NCI-H69 (cell line): ENCODE data around the gene RAP2B.
"Not testable (repeated sequence)": the region's sequence is repeated elsewhere in the genome, so short reads cannot be mapped to it uniquely, and the experiment has no call there.

Experiments
- DNase-seq: peaks from one replicate; lab custom pipeline; 2025; lab: John Stamatoyannopoulos, UW

The RAP2B gene

GRCh38 chr3:153161714-153162512 lies at the start of gene RAP2B:
Gene RAP2B, plus strand, starts transcription at chr3:153162226. Its CDS starts 468 bp downstream, at chr3:153162694.
- DNase-seq, result peak; percentile 95

- no peak for DNase-seq
These were observed 48.5 kb upstream of the RAP2B start for GRCh38 chr3:153113541-153113940.

- DNase-seq, result not testable (repeated sequence)
These were observed 47.8 kb upstream of the RAP2B start for GRCh38 chr3:153114270-153114669.

DNA sequence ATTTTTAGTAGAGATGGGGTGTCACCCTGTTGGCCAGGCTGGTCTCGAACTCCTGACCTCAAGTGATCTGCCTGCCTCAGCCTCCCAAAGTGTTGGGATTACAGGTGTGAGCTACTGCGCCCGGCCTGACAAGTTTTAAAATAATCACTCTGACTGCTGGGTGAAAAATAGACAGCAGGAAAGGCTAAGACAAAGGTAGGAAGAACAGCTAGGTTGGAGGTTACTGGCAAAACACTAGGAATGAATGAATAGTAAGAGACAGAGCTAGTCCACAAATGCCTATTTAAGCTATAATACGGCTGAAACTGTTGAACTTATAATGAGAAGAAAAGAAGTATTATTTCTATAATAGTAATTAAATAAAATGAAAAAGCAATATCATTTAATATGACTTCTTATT lies 46.7 kb upstream of the RAP2B start:
- no peak for DNase-seq

DNA sequence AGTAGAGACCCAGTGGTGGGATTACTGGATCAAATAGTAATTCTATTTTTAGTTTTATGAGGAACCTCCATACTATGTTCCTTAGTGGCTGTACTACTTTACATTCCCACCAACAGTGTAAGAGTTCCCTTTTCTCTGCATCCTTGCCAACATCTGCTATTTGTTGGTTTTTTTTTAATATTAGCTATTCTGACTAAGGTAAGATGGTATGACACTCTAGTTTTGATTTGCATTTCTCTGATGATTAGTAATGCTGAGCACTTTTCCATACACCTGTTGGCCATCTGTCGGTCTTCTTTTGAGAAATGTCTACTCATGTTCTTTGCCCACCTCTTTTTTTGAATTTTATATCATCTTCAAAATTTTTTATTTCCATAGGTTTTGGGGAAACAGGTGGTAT lies 34.2 kb upstream of the RAP2B start:
- DNase-seq, result no peak

DNA sequence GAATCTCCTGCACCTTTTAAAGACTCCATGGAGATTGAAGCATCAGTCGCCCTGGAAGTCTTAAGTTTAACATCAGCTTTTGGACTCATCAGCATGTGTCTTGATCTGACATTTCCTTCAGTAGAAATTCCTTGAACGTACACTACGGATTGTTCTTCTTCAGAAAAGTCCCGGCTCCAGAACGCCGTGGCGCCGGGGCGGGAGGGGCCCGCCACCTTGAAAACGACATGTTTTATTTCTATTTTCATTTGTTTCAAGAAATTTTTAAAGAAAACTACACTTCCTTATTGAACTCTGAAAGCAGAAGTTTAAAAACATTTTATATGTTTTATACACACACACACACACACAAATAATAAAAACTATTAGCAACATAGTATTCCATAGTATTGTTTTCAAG lies 32.6 kb upstream of the RAP2B start:
- DNase-seq, result no peak

- no peak for DNase-seq
These were observed 32.2 kb upstream of the RAP2B start for GRCh38 chr3:153129866-153130265.

DNA sequence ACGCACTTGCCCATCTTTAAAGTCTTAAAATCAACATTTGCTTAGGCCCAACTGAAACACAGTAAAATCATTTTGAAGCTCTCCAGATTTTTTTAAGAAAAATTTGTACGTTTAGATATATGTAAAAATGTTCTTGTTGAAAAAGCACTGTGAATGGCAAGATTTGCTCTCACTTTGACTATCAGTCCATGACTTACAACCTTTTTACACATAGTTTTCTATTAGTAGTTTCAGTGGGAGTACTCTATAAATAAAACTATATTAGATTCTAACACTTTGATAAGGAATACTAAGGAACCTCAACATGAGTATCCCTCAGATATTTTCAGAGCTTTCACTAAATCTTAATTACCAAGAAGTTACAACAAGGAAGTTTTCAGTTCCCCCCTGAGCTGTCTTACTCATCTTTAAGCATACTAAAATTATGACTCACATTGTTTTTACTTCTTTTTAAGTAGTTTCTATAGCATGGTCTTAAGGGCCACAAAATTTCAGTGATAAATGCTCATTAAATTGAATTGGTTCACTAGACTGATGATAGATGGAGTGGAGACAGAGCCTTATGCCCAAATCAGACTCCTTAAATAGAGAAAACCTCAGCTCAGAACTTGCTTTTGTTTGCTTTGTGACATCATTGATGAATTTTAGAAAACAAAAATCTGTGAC lies 31.6 kb upstream of the RAP2B start:
- peak; percentile 18 for DNase-seq

DNA sequence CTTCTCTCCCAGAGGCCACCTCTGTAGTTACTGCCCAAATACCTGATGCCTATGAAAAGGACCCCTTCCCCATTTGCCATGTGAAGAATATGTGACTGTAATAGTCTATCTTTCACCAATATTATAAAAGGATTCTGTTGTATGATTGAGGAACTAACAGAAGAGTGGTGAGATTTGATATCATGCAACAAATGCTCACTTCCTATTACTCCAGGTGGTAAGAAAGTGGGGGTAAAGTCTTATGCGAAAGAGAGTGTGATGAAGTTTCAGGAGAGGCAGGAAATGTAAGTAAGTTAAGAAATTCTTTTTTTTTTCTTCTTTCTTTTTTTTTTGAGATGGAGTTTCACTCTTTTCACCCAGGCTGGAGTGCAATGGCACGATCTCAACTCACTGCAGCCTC lies 24.4 kb upstream of the RAP2B start:
- DNase-seq, result no peak

DNA sequence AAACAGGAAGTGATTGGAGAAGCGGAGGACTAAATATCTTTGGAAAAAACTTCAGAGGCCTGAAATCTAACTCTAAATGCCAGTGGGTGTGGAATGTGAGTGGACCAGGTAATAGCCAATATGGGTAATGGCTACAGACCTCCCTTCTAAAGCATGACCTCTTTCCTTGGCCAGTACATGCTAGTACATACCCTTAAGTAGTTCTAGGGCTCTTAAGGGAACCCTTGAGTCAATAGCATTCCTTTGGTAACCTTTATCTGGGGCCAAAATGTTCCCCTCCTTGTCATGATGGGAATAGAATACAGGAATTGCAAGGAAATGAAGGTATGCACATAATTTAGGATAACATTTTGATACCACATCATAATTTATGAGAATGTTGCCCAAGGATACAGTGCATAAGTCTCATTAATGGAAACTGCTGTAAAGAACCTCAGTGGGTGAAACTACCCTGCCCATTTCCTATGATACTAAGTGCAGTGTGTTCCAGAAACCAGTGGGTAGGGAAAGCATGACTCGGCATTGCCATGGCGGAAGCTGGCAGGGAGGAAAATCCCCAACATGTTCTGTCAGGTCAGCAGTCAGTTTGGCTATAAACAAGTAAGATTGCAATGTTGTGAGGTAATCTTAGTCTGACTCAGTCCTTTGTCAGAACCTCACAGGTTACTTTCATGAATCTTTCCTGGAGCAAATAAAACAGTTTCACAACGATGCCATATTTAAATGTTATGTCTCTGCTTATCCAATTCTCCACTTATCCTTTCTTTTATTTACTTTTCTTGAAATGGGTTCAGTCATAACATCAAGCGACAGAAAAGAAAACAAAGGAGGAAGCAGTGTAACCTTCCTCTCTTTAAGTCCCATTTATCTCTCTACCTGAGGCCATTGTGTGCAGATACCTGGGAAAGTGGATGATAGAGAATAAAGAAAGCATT lies 23.5 kb upstream of the RAP2B start:
- DNase-seq, result peak; percentile 42

DNA sequence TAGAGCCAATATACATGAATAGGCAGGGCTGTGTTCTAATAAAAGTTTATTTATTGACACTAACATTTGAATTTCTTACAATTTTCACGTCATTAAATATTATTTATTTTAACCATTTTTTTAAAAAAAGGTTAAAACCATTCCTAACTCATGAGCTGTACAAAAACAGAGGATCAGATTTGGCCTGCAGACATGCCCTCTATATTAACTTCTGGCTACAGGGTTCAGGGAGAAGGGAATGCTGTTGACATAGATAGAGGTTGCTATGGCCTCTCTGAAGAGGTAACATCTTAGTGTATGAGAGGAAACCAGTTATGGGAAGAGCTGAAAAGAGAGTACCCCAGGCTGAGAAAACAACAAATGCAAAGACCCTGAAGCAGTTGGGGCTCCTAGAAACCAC lies 19.1 kb upstream of the RAP2B start:
- no peak for DNase-seq

GRCh38 chr3:153144071-153144470 lies 18.0 kb upstream of the RAP2B start:
- no peak for DNase-seq

DNA sequence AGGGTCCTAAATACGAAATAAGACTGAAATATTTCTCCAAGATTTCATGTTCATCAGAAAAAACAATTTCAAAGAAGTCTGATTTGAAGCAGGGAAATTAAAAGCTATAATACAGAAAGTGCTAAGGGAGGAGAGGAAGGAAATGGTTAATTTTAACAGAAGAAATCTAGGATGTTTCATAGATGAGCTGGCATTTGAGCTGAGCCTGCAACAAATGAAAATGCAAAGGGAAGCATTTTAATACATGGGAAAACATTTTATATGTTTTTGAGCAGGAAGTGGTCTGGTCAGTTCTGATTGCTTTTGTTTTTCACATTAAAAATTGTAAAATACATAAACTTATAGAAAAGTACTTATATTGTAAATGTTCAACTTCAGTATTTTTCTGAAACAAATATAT lies 17.2 kb upstream of the RAP2B start:
- DNase-seq, result no peak

DNA sequence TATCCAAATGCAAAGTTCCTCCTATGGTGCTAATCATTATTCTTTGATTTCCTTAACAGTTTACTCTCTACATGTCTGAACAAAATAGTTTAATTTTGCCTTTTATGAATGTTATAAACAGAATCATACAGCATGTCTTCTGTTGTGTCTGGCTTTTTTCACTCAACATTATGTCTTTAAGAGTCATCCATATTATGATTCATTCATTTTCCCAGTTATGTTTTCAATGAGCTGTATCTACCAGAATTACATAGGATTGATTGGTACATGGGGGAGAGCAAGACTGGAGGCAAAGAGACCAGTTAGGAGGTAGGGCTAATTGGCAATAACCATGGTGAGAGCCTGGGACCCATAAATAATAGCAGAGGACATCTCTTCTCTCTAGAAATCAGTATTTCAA lies 16.6 kb upstream of the RAP2B start:
- DNase-seq, result peak; percentile 27

DNA sequence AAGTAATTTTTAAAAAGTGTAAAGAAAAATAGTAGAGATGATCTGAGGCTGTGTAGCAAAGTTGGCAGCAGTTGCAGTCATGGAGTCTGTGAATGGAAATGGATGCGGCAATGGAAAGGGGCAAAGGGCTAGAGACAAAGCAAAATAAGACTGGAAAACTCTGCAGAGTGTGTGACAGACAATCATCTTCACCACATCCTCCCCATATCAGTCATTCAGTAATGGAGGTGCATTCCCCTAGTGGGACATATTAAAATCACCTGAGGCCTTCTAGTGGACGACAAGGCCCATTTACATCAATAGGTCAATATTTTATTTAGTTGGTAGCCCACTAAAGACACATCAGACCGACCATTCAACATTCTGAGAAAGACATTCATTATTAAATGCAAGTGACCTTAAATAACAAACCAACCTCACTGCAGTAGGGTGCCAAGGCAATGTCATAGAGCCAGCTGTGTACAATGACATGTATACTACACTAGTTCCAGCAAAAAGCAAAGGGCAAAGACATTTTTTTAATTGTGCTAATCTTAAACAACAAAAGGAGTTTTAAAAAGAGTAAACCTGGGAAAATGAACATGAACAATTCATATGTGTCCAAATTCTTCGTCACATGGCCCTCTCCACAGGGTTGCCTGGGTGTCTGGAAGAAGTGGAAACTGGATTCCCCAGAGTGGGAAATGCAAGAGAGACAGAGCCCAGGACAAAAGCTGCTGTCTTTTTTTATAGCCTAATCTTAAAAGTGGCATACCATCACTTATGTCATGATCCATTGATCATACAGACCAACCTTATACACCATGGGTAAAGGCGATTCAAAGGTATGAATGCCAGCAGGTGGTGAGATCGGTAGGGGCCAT lies 15.6 kb upstream of the RAP2B start:
- DNase-seq, result no peak

DNA sequence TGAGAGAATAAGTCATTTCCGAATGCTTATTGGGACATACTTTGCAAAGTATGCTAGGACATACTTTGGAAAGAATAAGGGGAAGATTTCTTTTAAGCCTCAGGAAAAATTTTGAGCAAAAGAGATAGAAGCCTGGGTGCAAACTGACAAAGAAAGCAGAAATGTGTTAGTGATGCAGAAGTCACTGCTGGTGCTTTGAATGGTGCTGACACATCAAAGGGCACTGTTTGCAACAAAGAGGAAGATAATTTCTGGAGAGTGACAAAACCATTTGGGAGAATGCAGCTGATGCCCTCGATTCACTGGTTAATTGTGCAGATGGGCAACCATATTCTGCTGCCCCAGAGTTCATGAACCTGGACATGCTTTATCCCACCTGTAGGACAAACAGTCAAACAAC lies 11.0 kb upstream of the RAP2B start:
- DNase-seq, result peak; percentile 63

GRCh38 chr3:153155786-153156185 lies 6.2 kb upstream of the RAP2B start:
- not testable (repeated sequence) for DNase-seq

GRCh38 chr3:153158189-153158588 lies 3.8 kb upstream of the RAP2B start:
- DNase-seq, result no peak

DNA sequence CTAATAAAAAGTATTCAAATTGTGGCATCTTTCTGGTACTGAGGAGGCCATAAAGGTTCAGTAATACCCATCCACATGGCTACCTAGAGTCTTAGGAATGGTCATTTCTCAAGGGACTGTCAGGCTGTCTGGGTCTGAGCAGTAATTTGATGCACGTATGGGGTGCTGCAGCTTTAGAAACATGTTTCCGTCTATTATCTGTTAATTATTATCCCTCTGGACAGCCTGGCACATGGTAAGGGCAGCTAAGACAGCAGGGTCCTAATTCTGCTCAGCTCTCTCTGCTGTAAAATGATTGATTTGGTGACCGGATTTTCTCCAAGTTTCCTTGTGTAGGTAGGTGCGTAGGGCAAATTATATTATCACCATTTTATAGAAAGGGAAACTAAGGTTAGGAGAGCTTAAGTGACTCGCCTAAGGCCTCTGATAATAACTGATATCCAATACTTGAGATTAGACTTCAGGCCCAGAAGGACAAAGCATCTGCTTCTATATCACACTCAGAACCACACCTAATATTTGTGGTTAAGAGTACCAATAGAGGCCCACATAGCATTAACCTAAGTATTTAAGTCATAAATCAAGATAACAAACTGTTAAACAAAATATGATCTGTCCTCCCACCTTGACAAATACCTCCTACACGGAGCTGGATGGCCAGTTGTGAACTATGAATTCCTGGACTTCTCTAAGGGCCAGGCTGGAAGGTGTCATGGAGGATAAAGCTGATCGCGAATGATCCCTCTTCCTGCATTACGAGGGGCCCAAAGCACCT lies 2.9 kb upstream of the RAP2B start:
- DNase-seq, result peak; percentile 73

DNA sequence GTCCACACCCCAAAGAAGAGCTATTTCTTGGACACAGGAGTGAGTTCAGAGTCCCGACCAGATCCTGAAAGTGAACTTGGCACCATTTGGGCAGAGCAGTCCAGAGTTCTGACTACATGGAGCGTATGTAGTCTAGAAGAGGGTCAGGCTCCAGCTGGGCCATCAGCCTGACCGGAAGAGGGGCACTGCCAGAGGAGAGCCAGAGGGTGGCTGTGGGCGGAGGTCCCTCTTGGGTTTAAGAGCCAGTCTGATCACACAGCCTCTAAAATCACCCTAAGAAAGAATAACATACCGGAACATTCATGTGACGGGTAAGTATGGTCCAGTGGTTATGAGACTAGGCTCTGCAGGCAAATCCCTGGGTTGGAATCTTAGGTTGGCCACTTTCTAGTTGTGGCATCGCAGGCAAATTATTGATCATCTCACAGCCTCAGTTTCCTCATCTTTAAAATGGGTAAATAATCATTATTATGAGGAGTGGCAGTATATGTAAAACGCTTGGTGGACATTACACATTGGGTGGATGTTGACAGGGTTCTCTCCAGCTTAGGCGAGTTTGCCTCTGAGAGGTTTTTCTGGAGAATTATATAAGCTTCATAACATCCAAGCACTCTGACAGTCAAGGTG lies 2.1 kb upstream of the RAP2B start:
- DNase-seq, result no peak
